ENCODE data around the gene EIF4E1B.

- TF ChIP-seq POLR2A (IDR thresholded peaks at IDR 0.05; ENCODE audit: low read depth, low read length) (no peak), TAF1 (IDR thresholded peaks at IDR 0.05; ENCODE audit: low read depth, low read length) (no peak), POLR2AphosphoS5 (IDR thresholded peaks at IDR 0.05; ENCODE audit: low read depth, low read length) (no peak), PAX5 (IDR thresholded peaks at IDR 0.05; ENCODE audit: insufficient read depth, low read length, severe bottlenecking) (no peak), SPI1 (IDR thresholded peaks at IDR 0.05; ENCODE audit: low read depth, low read length) (no peak)
Observed at GRCh38 chr5:176648474-176649194, 18.2 kb downstream of the EIF4E1B start.
